Activated CD8-positive, alpha-beta T cell treated with anti-CD3 and anti-CD28 coated beads for 36 hours (primary cell): Measurements from ENCODE around the gene HOXD3. TPM values are rescaled to one million over a fixed set of nuclear protein-coding genes. Genes with fewer than 3 reads are reported as not detected.
A peak's percentile ranks its signal among the peaks of the same experiment; 100 is the strongest.

Experiments
- ATAC-seq: fragments of 200-7000 bp; cut with Tn5 transposase; one replicate; pipeline ENCODE4 v1.10.0; 2021; ENCODE audit warnings: mild to moderate bottlenecking, moderate library complexity
- CTCF ChIA-PET: fragments of 350-600 bp; sonication (Branson Sonifier 250); formaldehyde crosslinking; loops from one replicate; lab custom pipeline; 2021; ENCODE audit warnings: antibody characterized with exemption; lab: Charles Lee
- POLR2A ChIA-PET: fragments of 350-600 bp; sonication (Branson Sonifier 250); formaldehyde crosslinking; loops from one replicate; lab custom pipeline; 2021; ENCODE audit warnings: antibody characterized with exemption; lab: Charles Lee
- DNase-seq: peaks from one replicate; pipeline ENCODE4 v3.0.0-alpha.2; 2020
- H3K27ac Mint-ChIP-seq: one replicate; pipeline ENCODE4 v1.8.0; 2021; ENCODE audit warnings: mild to moderate bottlenecking, mixed read lengths
- H3K27me3 Mint-ChIP-seq: one replicate; pipeline ENCODE4 v1.8.0; 2021; ENCODE audit warnings: mixed read lengths
- H3K36me3 Mint-ChIP-seq: one replicate; pipeline ENCODE4 v1.8.0; 2021; ENCODE audit warnings: low read depth, mixed read lengths
- H3K4me1 Mint-ChIP-seq: one replicate; pipeline ENCODE4 v1.8.0; 2021; ENCODE audit warnings: low read depth, mixed read lengths
- H3K4me3 Mint-ChIP-seq: one replicate; pipeline ENCODE4 v1.8.0; 2021; ENCODE audit warnings: mild to moderate bottlenecking, moderate library complexity, mixed read lengths
- H3K9me3 Mint-ChIP-seq: one replicate; pipeline ENCODE4 v1.8.0; 2021; ENCODE audit warnings: mixed read lengths
- intact Hi-C: fragments of 100-400 bp; cut with micrococcal nuclease; formaldehyde crosslinking; loops from one replicate; pipeline ENCODE4 v1.10.0; 2022
- total RNA-seq, 2 experiments: library from RNA; stranded (reverse); gene quantifications; one replicate each; pipeline ENCODE4 v1.2.3, GENCODE V29; 2021
- TF ChIP-seq, protein P1 (sequence below): fragments of 200-600 bp; IDR thresholded peaks from one replicate; pipeline ENCODE4 v1.8.0; 2022; ENCODE audit warnings: antibody characterized with exemption, mild to moderate bottlenecking

The HOXD3 gene
- total RNA-seq, 2 experiments from 2014 or later: not detected

DNA sequence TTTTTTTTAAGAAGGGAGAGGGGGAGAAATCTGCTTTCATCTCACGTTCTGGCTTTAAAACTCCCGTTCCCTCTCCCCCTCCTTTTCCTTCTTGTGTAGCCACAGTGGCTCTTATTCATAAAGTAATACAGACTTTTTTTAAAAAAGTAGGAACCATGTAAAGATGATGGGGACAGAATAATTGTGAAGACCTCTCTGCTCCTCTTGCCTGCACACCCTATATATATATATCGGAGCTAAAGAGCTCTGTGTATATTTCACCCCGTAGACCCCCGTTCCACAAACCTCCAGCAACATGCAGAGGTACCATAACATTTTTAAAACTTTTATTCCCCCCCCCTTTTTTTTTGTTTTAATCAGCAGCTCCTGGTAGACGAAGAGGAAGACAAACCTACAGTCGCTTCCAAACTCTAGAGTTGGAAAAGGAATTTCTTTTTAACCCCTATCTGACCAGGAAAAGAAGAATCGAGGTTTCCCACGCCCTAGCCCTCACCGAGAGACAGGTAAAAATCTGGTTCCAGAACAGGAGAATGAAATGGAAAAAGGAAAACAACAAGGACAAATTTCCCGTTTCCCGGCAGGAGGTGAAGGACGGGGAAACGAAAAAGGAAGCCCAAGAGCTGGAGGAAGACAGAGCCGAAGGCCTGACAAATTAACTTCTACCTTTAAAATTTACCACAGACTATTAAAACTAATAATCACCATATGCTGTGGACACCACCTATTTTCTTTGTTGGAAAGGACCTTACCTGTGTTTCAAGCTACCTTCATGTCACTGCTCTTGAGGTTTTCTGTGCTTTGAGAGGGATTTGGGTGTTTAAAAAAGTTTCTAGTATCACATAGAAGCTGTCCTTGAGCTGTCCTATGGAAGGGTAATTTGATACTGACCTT is 25.9 kb upstream of the HOXD3 start:
- intact Hi-C loops: loop anchor here (5.0 kb wide), 2 partner anchors 41 to 506 kb away; no protein-coding TSS in a partner anchor
- Mint-ChIP-seq H3K4me1 (peaks cover 34% of the 10 kb centered on the region), H3K27me3 (peaks cover 78% of the 10 kb centered on the region), H3K36me3 (no peaks in the 10 kb centered on the region), H3K4me3 (peak overlapping the region; percentile 35), H3K27ac (no peak overlapping the region), H3K9me3 (no peaks in the 10 kb centered on the region)
- no peak for DNase-seq
- ChIA-PET POLR2A (interaction anchor here (0.6 to 1.6 kb wide), 4 partner anchors 9 to 1017 kb away, joined by 3 to 4 read pairs (median 3); partner anchors contain the start of gene HOXD9), CTCF (interaction anchor here (1.0 to 9.8 kb wide), 12 partner anchors 9 to 522 kb away, joined by 3 to 95 read pairs (median 4); no protein-coding TSS in a partner anchor)
- TF ChIP-seq, protein P1, sequence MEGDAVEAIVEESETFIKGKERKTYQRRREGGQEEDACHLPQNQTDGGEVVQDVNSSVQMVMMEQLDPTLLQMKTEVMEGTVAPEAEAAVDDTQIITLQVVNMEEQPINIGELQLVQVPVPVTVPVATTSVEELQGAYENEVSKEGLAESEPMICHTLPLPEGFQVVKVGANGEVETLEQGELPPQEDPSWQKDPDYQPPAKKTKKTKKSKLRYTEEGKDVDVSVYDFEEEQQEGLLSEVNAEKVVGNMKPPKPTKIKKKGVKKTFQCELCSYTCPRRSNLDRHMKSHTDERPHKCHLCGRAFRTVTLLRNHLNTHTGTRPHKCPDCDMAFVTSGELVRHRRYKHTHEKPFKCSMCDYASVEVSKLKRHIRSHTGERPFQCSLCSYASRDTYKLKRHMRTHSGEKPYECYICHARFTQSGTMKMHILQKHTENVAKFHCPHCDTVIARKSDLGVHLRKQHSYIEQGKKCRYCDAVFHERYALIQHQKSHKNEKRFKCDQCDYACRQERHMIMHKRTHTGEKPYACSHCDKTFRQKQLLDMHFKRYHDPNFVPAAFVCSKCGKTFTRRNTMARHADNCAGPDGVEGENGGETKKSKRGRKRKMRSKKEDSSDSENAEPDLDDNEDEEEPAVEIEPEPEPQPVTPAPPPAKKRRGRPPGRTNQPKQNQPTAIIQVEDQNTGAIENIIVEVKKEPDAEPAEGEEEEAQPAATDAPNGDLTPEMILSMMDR: no peak
- ATAC-seq: no peak

DNA sequence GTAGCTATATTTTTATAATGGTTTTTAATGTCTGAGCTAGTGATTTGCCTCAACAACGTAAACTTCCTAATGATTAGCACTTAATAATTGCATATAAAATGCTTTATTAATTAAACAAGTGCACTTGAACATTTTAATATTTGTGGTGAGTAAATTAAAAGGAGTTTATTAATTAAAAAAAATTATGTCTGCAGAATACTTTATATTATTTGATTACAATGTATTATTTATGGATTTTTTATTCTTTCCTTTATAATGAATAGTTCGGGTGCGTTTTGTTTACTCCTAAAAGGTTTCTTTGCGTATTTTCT is 25.3 kb upstream of the HOXD3 start:
- ChIA-PET POLR2A (interaction anchor here (0.8 to 1.6 kb wide), 3 partner anchors 10 to 58 kb away, joined by 3 to 4 read pairs (median 3); partner anchors contain the start of gene HOXD9), CTCF (interaction anchor here (0.6 to 9.8 kb wide), 12 partner anchors 9 to 621 kb away, joined by 3 to 95 read pairs (median 5); no protein-coding TSS in a partner anchor)
- intact Hi-C loops: loop anchor here (5.0 kb wide), 2 partner anchors 40 to 505 kb away; no protein-coding TSS in a partner anchor
- no peaks in the 10 kb centered on the region for H3K36me3 Mint-ChIP-seq
- H3K27ac Mint-ChIP-seq: no peak overlapping the region
- H3K4me3 Mint-ChIP-seq: peak overlapping the region; percentile 64
- DNase-seq (no peak), ATAC-seq (no peak)
- peaks cover 77% of the 10 kb centered on the region for H3K27me3 Mint-ChIP-seq
- peaks cover 35% of the 10 kb centered on the region for H3K4me1 Mint-ChIP-seq
- TF ChIP-seq, protein P1: no peak
- H3K9me3 Mint-ChIP-seq: no peaks in the 10 kb centered on the region

DNA sequence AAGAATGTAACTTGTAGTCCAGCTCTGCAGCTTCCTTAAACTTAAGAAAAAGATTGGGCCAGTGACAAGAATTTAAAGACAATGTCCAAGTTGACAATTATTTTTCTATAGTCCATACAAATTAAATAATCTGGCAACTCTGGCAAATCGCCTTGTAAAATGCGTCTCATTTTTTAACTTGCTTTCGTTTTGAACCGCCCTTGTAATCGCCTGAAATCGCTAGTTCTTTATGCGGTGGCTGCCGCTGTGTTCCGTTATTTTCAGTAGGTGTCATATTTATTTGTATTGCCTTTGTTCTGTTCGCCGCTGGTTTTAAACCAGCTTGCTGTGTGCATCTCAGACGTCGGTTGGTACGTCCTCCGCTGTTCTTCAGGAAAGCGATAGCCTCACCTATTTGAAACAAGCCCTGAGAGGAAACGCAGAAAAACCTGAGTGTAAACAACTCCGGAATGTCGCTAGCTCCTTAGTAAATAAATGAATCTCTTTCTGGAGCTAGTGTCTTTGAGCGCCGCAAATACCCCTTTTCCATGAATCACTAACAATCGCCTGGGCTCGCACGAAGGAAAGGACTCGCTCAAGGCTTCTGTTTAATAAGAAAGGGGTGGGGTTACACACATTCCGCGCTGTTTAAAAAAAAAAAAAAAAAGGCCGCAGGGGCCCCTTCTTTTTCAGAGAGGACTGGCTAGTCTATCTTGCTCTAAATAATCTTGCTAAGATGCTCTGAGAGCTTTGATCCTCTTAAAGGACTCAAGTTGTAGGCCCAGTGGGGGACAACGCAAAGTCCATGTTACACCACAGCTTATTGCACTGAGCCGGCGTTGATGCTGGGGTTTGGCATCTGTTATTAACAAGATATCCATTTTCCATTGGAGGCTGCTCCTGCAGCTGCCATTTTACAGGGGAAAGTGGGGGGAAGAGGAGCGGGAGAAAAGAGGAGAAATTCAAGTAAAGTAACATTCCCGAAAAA is 24.6 kb upstream of the HOXD3 start:
- Mint-ChIP-seq H3K4me1 (peaks cover 32% of the 10 kb centered on the region), H3K4me3 (peak overlapping the region; percentile 64), H3K27me3 (peaks cover 78% of the 10 kb centered on the region), H3K9me3 (no peaks in the 10 kb centered on the region), H3K36me3 (no peaks in the 10 kb centered on the region), H3K27ac (no peak overlapping the region)
- POLR2A ChIA-PET: interaction anchor here (0.6 to 1.6 kb wide), 7 partner anchors 10 to 1908 kb away, joined by 3 to 4 read pairs (median 3); partner anchors contain the start of gene HOXD9
- DNase-seq (no peak), ATAC-seq (no peak)
- TF ChIP-seq, protein P1: no peak
- intact Hi-C loops: loop anchor here (5.0 kb wide), 2 partner anchors 40 to 505 kb away; no protein-coding TSS in a partner anchor
- CTCF ChIA-PET: interaction anchor here (0.6 to 9.8 kb wide), 17 partner anchors 8 to 1016 kb away, joined by 3 to 95 read pairs (median 4); no protein-coding TSS in a partner anchor

DNA sequence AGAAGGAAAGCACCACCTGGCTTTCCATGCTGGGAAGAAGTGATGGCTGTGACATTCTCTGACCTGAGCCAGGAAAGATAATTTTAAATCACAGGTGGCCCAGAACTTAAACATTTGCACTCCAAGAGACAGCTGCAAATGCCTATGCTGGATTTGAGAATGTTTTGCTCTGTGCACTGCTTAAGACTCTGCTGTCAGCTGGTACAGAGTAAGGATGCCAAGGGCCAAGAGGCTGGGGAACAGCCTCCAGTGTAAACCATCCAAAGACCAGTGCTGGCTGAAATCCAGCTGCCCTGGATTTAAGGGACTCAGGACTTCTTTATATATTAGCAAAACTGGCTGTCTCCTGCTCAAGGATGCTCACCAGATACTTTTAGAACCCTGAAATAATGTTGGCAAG is 23.7 kb upstream of the HOXD3 start:
- CTCF ChIA-PET: interaction anchor here (0.9 to 9.8 kb wide), 7 partner anchors 20 to 1015 kb away, joined by 3 to 95 read pairs (median 3); no protein-coding TSS in a partner anchor
- H3K9me3 Mint-ChIP-seq: no peaks in the 10 kb centered on the region
- peaks cover 26% of the 10 kb centered on the region for H3K4me1 Mint-ChIP-seq
- no peak for DNase-seq
- H3K36me3 Mint-ChIP-seq: no peaks in the 10 kb centered on the region
- H3K27me3 Mint-ChIP-seq: peaks cover 78% of the 10 kb centered on the region
- TF ChIP-seq, protein P1: no peak
- intact Hi-C loops: loop anchor here (5.0 kb wide), 2 partner anchors 39 to 504 kb away; no protein-coding TSS in a partner anchor
- ATAC-seq: no peak
- no peak overlapping the region for H3K27ac Mint-ChIP-seq
- POLR2A ChIA-PET: interaction anchor here (0.7 kb wide), 1 partner anchor 386 kb away, joined by 3 read pairs; no protein-coding TSS in a partner anchor
- H3K4me3 Mint-ChIP-seq: no peak overlapping the region
